Measurements from ENCODE around the gene ARHGEF25. TPM values are rescaled to one million over a fixed set of nuclear protein-coding genes. Genes with fewer than 3 reads are reported as not detected.
A peak's percentile ranks its signal among the peaks of the same experiment; 100 is the strongest.

The ARHGEF25 gene
- total and polyA plus RNA-seq, 2 of the 13 experiments (the other 11 are each of a cell fraction or from before 2014, with no cell fraction given) = 11.5 to 12.5 TPM

- TF ChIP-seq, protein P1, sequence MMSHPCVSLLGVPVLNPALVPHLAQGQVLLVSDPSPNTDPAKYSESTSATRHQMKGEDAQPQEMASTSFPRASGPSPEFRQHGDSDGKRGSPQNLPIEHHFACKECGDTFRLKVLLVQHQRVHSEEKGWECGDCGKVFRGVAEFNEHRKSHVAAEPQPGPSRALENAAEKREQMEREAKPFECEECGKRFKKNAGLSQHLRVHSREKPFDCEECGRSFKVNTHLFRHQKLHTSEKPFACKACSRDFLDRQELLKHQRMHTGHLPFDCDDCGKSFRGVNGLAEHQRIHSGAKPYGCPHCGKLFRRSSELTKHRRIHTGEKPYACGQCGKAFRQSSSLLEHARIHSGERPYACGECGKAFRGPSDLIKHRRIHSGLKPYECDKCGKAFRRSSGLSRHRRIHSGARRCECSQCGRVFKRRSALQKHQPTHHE (CRISPR knock-in tag; IDR thresholded peaks at IDR 0.05; ENCODE audit: borderline replicate concordance) = no peak; the same call in 1 of the 2 replicates
- no peak for TF ChIP-seq FOSL1 (CRISPR knock-in tag; IDR thresholded peaks at IDR 0.05; ENCODE audit: borderline replicate concordance)
- peak; percentile 69; the same call in 1 of the 2 replicates for TF ChIP-seq ETV5 (CRISPR knock-in tag; IDR thresholded peaks at IDR 0.05; ENCODE audit: borderline replicate concordance)
- 0 out of 2 replicates have a peak, but pooled peaks have one; percentile 39 for TF ChIP-seq ZNF263 (CRISPR knock-in tag; IDR thresholded peaks at IDR 0.05)
- TF ChIP-seq ZFP36 (IDR thresholded peaks at IDR 0.05; ENCODE audit: borderline replicate concordance, low read depth, low read length, partially characterized antibody) = no peak
- TF ChIP-seq ZNF331 (CRISPR knock-in tag; IDR thresholded peaks at IDR 0.05) = peak; percentile 53; the same call in 1 of the 2 replicates
- TF ChIP-seq HNRNPUL1 (IDR thresholded peaks at IDR 0.05; ENCODE audit: low read depth, low read length) = no peak
- no peak for TF ChIP-seq ARNT2 (CRISPR knock-in tag; IDR thresholded peaks at IDR 0.05; ENCODE audit: low read depth)
- TF ChIP-seq GMEB1 (CRISPR knock-in tag; IDR thresholded peaks at IDR 0.05; ENCODE audit: borderline replicate concordance) = no peak
- no peak for TF ChIP-seq MLLT10 (CRISPR knock-in tag; IDR thresholded peaks at IDR 0.05)
- TF ChIP-seq ZNF30 (CRISPR knock-in tag; IDR thresholded peaks at IDR 0.05) = no peak
- 0 out of 2 replicates have a peak, but pooled peaks have one; percentile 61 for TF ChIP-seq ZNF232 (CRISPR knock-in tag; IDR thresholded peaks at IDR 0.05; ENCODE audit: borderline replicate concordance)
- peak; percentile 39 for TF ChIP-seq SRSF1 (optimal IDR thresholded peaks at IDR 0.05; ENCODE audit: low read depth, low read length)
- no peak for TF ChIP-seq MLXIP (CRISPR knock-in tag; IDR thresholded peaks at IDR 0.05; ENCODE audit: borderline replicate concordance)
- TF ChIP-seq ZNF563 (CRISPR knock-in tag; IDR thresholded peaks at IDR 0.05) = peak; percentile 37; the same call in 1 of the 2 replicates
- TF ChIP-seq POGZ (CRISPR knock-in tag; IDR thresholded peaks at IDR 0.05) = peak; percentile 58; the same call in 1 of the 2 replicates
- TF ChIP-seq ZNF33A (CRISPR knock-in tag; IDR thresholded peaks at IDR 0.05; ENCODE audit: borderline replicate concordance) = no peak
- no peak for TF ChIP-seq IRX3 (CRISPR knock-in tag; IDR thresholded peaks at IDR 0.05; ENCODE audit: borderline replicate concordance, low read depth)
- TF ChIP-seq, protein P2, sequence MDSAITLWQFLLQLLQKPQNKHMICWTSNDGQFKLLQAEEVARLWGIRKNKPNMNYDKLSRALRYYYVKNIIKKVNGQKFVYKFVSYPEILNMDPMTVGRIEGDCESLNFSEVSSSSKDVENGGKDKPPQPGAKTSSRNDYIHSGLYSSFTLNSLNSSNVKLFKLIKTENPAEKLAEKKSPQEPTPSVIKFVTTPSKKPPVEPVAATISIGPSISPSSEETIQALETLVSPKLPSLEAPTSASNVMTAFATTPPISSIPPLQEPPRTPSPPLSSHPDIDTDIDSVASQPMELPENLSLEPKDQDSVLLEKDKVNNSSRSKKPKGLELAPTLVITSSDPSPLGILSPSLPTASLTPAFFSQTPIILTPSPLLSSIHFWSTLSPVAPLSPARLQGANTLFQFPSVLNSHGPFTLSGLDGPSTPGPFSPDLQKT (CRISPR knock-in tag; IDR thresholded peaks at IDR 0.05; ENCODE audit: borderline replicate concordance) = no peak
- peak; percentile 38 for TF ChIP-seq YY1 (IDR thresholded peaks at IDR 0.05; ENCODE audit: insufficient read depth, insufficient replicate concordance, low read depth, low read length)
- peak; percentile 41 for TF ChIP-seq GABPA (IDR thresholded peaks at IDR 0.05; ENCODE audit: low read depth, low read length)
- TF ChIP-seq GABPA (CRISPR knock-in tag; IDR thresholded peaks at IDR 0.05; ENCODE audit: low read depth) = peak; percentile 84
- no peak for TF ChIP-seq GATAD2A (CRISPR knock-in tag; IDR thresholded peaks at IDR 0.05)
These were observed at the start of gene ARHGEF25 (continued) for GRCh38 chr12:57611108-57611826.
